GM10847 (cell line): ENCODE results near the gene WNT7B.

Experiments used
- POLR2A ChIP-seq: IDR thresholded peaks from 2 replicates; pipeline ENCODE4 v1.6.1; 2011; ENCODE audit not compliant: insufficient read length; ENCODE audit errors: extremely low read depth

The WNT7B gene

GRCh38 chr22:45977003-45977411, at the start of gene WNT7B:
WNT7B (minus strand) TSS chr22:45977162; CDS start chr22:45976754, 408 bp downstream.
- TF ChIP-seq POLR2A: no peak

- no peak for TF ChIP-seq POLR2A
Observed at GRCh38 chr22:46025973-46026898, 49.3 kb upstream of the WNT7B start.

- TF ChIP-seq POLR2A: no peak
Observed at GRCh38 chr22:46025225-46025972, 48.4 kb upstream of the WNT7B start.

- no peak for TF ChIP-seq POLR2A
Observed at GRCh38 chr22:46024136-46024840, 47.3 kb upstream of the WNT7B start.

DNA sequence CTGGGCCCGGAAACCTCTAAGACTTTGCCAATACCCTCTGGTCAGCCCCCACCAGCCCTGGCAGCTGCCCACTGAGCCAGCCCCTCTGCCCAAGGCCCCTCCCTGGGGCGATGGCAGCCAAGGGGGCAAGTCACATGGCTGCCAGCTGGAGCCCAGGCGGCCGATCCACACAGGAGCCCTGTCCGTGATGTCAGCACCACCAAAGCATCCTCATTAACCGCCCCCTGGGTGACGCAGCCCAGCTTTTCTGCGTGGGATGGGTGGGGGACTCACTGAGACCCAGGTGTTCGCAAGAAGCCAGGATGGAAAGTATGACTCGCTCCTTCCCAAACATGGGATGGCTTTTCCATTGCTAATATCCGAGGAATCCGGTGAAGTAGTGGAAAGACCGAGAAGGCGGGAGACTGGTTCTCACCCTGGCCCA, 46.6 kb upstream of the WNT7B start:
- no peak for TF ChIP-seq POLR2A

DNA sequence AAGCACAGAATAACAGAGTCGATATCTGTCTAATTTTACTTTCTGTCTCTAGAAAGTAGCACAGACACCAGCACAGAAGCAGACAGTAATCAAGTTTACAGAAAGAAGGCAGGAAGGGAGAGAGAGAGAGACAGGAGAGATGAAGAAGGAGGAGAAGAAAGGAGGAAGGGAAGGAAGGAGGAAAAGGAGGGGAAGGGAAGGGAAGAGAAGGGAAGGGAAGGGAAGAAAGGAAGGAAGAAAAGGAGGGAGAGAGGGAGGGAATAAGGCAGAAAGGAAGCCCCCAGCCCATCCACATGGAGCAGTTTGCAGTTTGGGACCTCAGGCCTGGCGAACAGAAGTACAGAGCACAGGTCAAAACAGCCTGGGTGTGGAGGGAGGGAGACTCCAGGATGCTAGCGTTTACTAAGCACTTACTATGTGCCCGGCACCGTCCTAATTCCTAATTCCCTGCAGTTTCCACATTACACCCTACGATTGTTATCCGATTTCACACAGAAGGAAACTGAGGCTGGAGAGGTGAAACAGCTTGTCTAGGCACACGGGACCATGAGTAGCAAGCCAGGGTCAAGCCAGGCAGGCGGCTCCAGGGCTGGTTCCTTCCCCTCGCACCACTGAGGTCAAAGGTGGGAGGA, 46.0 kb upstream of the WNT7B start:
- TF ChIP-seq POLR2A: no peak

GRCh38 chr22:46021577-46021976, 44.6 kb upstream of the WNT7B start:
- TF ChIP-seq POLR2A: no peak

DNA sequence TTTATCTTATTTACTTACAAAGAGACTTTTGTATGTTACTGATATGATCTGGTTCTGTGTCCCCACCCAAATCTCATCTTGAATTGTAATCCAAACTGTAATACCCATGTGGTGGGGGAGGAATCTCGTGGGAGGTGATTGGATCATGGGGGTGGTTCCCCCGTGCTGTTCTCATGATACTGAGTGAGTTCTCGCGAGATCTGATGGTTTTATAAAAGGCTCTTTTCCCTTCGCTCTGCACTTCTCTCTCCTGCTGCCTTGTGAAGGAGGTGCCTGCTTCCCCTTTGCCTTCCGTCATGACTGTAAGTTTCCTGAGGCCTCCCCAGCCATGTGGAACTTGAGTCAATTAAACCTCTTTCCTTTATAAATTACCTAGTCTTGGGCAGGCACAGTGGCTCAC, 42.4 kb upstream of the WNT7B start:
- TF ChIP-seq POLR2A: no peak

DNA sequence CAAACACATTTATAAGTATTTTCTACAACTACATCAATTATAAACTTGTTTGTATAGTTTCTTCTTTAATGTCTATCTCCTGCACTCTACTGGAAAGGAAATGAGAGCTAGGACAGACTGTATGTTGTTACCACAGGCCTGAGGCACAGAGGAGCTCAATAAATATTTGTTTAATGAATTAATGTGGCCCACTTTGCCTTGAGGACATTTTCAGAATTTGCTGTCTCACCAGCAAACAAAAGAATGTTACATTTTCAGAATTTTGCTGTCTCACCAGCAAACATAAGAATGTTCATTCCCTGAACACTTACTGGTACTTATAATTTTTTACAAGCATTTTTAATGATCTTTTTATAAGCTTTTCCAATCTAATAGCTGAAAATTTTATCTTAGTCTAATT, 41.9 kb upstream of the WNT7B start:
- TF ChIP-seq POLR2A: no peak

GRCh38 chr22:46017166-46017565, 40.2 kb upstream of the WNT7B start:
- no peak for TF ChIP-seq POLR2A

DNA sequence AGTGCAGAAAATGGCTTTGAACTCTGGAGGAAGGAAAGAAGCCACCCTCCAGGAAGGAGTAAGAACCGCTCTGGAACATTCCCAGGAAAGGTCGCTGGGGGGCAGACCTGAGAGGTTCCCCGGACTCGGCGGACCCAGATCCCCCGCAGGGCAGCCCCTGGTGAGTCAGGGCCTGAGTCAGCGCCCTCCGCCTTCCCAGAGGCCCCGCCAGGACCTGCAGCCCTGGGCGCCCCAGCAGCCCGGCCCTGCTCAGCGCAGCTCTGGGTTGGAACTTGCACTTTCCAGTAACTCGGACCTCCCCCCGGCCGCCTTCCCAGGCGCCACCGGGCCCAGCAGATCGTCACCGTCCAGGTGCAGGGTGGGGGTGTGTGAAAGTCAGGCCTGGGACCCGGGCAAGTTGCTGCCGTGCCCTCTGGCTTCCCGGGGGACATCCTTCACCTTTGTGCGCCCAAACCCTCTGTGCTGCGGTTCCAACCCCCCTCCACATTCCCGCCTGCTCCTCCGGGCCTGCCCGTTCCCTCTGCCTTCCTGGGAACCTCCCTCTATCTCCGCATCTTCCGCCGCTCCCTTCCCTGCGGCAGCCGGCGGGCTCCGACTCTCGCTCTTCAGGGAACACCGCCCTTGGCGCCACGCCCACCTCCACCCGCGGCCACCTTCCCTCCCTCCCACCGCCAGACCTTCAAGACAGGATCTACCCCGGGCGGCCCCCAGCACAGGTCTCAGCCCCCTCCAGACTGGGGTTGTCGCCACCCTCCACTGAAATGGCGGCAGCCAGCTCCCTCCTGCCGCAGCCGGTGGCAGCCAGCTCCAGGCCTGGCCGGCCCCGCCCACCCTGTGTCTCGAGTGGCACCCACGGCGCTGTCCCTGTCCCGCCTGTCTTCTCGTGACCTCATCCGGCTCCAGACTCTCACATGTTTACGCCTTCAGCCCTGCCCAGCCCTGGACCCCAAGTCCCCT, 36.8 kb upstream of the WNT7B start:
- TF ChIP-seq POLR2A: peak; percentile 18

- TF ChIP-seq POLR2A: no peak
Observed at GRCh38 chr22:46012881-46013281, 35.9 kb upstream of the WNT7B start.

- no peak for TF ChIP-seq POLR2A
Observed at GRCh38 chr22:46012182-46012880, 35.4 kb upstream of the WNT7B start.

GRCh38 chr22:46011627-46012181, 34.7 kb upstream of the WNT7B start:
- TF ChIP-seq POLR2A: no peak
